ENCODE data around the gene PDE8B. TPM values are rescaled to one million over a fixed set of nuclear protein-coding genes. Genes with fewer than 3 reads are reported as not detected.

The PDE8B gene
- total RNA-seq, 1 experiment from 2014 or later, result 0.86 TPM

- Histone ChIP-seq H3K4me3 (ENCODE audit: low read depth, low read length) (no peak overlapping the region), H3K27me3 (replicated peaks; ENCODE audit: control insufficient read depth, insufficient read depth, low read length) (no peaks in the 10 kb centered on the region), H3K36me3 (ENCODE audit: control insufficient read depth, insufficient read depth, low read length) (no peaks in the 10 kb centered on the region), H3K4me1 (no peaks in the 10 kb centered on the region), H3K9me3 (no peaks in the 10 kb centered on the region)
- no peak overlapping the region for H3K4me3 Mint-ChIP-seq (ENCODE audit: unreplicated experiment)
- intact Hi-C loops (cut with micrococcal nuclease; ENCODE audit: unreplicated experiment), result no loop called here
- no peaks in the 10 kb centered on the region for H3K36me3 Mint-ChIP-seq (ENCODE audit: insufficient read depth, unreplicated experiment)
- DNase-seq, result no peak
- no peak for TF ChIP-seq CTCF (IDR thresholded peaks at IDR 0.05; ENCODE audit: insufficient read depth in 1 of 2, low read depth in 1 of 2, low read length in 1 of 2, severe bottlenecking in 1 of 2, unreplicated experiment in 1 of 2)
- no peaks in the 10 kb centered on the region for H3K4me1 Mint-ChIP-seq (ENCODE audit: low read depth, unreplicated experiment)
- H3K9me3 Mint-ChIP-seq (ENCODE audit: unreplicated experiment), result no peaks in the 10 kb centered on the region
- BruUV-seq (replicated peaks), result no TSS peak
- ChIA-PET CTCF (no interaction called here), POLR2A (no interaction called here)
- H3K27ac Mint-ChIP-seq (ENCODE audit: unreplicated experiment), result no peak overlapping the region
- no peaks in the 10 kb centered on the region for H3K27me3 Mint-ChIP-seq (ENCODE audit: insufficient read depth, unreplicated experiment)
Observed at GRCh38 chr5:77249475-77249874, 39.0 kb downstream of the PDE8B start.

GRCh38 chr5:77250021-77250420 is 39.5 kb downstream of the PDE8B start:
- Mint-ChIP-seq H3K27me3 (ENCODE audit: insufficient read depth, unreplicated experiment) (peaks cover under 1% of the 10 kb centered on the region), H3K27ac (ENCODE audit: unreplicated experiment) (no peak overlapping the region), H3K4me3 (ENCODE audit: unreplicated experiment) (no peak overlapping the region), H3K9me3 (ENCODE audit: unreplicated experiment) (no peaks in the 10 kb centered on the region), H3K36me3 (ENCODE audit: insufficient read depth, unreplicated experiment) (no peaks in the 10 kb centered on the region), H3K4me1 (ENCODE audit: low read depth, unreplicated experiment) (no peaks in the 10 kb centered on the region)
- no TSS peak for BruUV-seq (replicated peaks)
- Histone ChIP-seq H3K36me3 (ENCODE audit: control insufficient read depth, insufficient read depth, low read length) (no peaks in the 10 kb centered on the region), H3K4me3 (ENCODE audit: low read depth, low read length) (no peak overlapping the region), H3K27me3 (replicated peaks; ENCODE audit: control insufficient read depth, insufficient read depth, low read length) (no peaks in the 10 kb centered on the region), H3K4me1 (no peaks in the 10 kb centered on the region), H3K9me3 (no peaks in the 10 kb centered on the region)
- intact Hi-C loops (cut with micrococcal nuclease; ENCODE audit: unreplicated experiment), result no loop called here
- ChIA-PET CTCF (interaction anchor here (0.6 kb wide), 1 partner anchor 220 kb away, joined by 3 read pairs; the partner anchor contains the start of gene AGGF1), POLR2A (no interaction called here)
- no peak for TF ChIP-seq CTCF (IDR thresholded peaks at IDR 0.05; ENCODE audit: insufficient read depth in 1 of 2, low read depth in 1 of 2, low read length in 1 of 2, severe bottlenecking in 1 of 2, unreplicated experiment in 1 of 2)
- DNase-seq, result no peak

GRCh38 chr5:77251921-77252320 is 41.4 kb downstream of the PDE8B start:
- ChIA-PET CTCF (no interaction called here), POLR2A (no interaction called here)
- no peak for TF ChIP-seq CTCF (IDR thresholded peaks at IDR 0.05; ENCODE audit: insufficient read depth in 1 of 2, low read depth in 1 of 2, low read length in 1 of 2, severe bottlenecking in 1 of 2, unreplicated experiment in 1 of 2)
- Mint-ChIP-seq H3K36me3 (ENCODE audit: insufficient read depth, unreplicated experiment) (no peaks in the 10 kb centered on the region), H3K9me3 (ENCODE audit: unreplicated experiment) (no peaks in the 10 kb centered on the region), H3K27me3 (ENCODE audit: insufficient read depth, unreplicated experiment) (peaks cover 3% of the 10 kb centered on the region), H3K4me3 (ENCODE audit: unreplicated experiment) (no peak overlapping the region), H3K4me1 (ENCODE audit: low read depth, unreplicated experiment) (no peaks in the 10 kb centered on the region), H3K27ac (ENCODE audit: unreplicated experiment) (no peak overlapping the region)
- no peaks in the 10 kb centered on the region for H3K4me1 ChIP-seq
- no peak overlapping the region for H3K4me3 ChIP-seq (ENCODE audit: low read depth, low read length)
- no peak for DNase-seq
- intact Hi-C loops (cut with micrococcal nuclease; ENCODE audit: unreplicated experiment), result no loop called here
- H3K9me3 ChIP-seq, result no peaks in the 10 kb centered on the region
- H3K36me3 ChIP-seq (ENCODE audit: control insufficient read depth, insufficient read depth, low read length), result no peaks in the 10 kb centered on the region
- no TSS peak for BruUV-seq (replicated peaks)
- H3K27me3 ChIP-seq (replicated peaks; ENCODE audit: control insufficient read depth, insufficient read depth, low read length), result no peaks in the 10 kb centered on the region

Data from Caco-2 (cell line).